GM23338 (cell line): ENCODE measurements around the gene RGL1. TPM values are rescaled to one million over a fixed set of nuclear protein-coding genes. Genes with fewer than 3 reads are reported as not detected.

Experiments
- ATAC-seq: fragments of 200-7000 bp; cut with Tn5 transposase; 3 replicates; pipeline ENCODE4 v1.9.1; 2020
- DNase-seq: peaks from one replicate; pipeline ENCODE4 v3.0.0-alpha.2; 2015; ENCODE audit warnings: low spot score
- H2AFZ ChIP-seq: fragments of 200-600 bp; sonication (generic); 2 replicates; pipeline ENCODE4 v1.8.0; 2016; ENCODE audit warnings: antibody characterized with exemption, mild to moderate bottlenecking, moderate library complexity
- H3F3A ChIP-seq: fragments of 200-600 bp; sonication (generic); replicated peaks from 2 replicates; pipeline ENCODE4 v1.8.0; 2017; ENCODE audit warnings: antibody characterized with exemption, mixed run types, low read depth
- H3K27ac ChIP-seq: fragments of 200-600 bp; sonication (generic); 2 replicates; pipeline ENCODE4 v1.6.1; 2016; ENCODE audit warnings: low read depth
- H3K27me3 ChIP-seq: fragments of 200-600 bp; sonication (generic); 2 replicates; pipeline ENCODE4 v1.8.0; 2016; ENCODE audit warnings: mild to moderate bottlenecking, mixed run types, moderate library complexity; ENCODE audit not compliant: insufficient read depth
- H3K36me3 ChIP-seq: fragments of 200-600 bp; sonication (generic); 2 replicates; pipeline ENCODE4 v1.8.0; 2016; ENCODE audit warnings: mild to moderate bottlenecking; ENCODE audit not compliant: insufficient read depth
- H3K4me1 ChIP-seq: fragments of 200-600 bp; sonication (generic); 2 replicates; pipeline ENCODE4 v1.8.0; 2016; ENCODE audit warnings: mild to moderate bottlenecking, moderate library complexity; ENCODE audit not compliant: insufficient read depth
- H3K4me2 ChIP-seq: fragments of 200-600 bp; sonication (generic); 2 replicates; pipeline ENCODE4 v1.7.1; 2017; ENCODE audit warnings: mixed run types
- H3K4me3 ChIP-seq: fragments of 200-600 bp; sonication (generic); 2 replicates; pipeline ENCODE4 v1.6.1; 2016; ENCODE audit warnings: mixed run types
- H3K79me2 ChIP-seq: fragments of 200-600 bp; sonication (generic); replicated peaks from 2 replicates; pipeline ENCODE4 v1.8.0; 2017; ENCODE audit warnings: mild to moderate bottlenecking; ENCODE audit not compliant: insufficient read depth
- H3K9me2 ChIP-seq: fragments of 200-600 bp; sonication (generic); 2 replicates; pipeline ENCODE4 v1.8.0; 2017; ENCODE audit not compliant: insufficient read depth
- H4K20me1 ChIP-seq: fragments of 200-600 bp; sonication (generic); replicated peaks from 2 replicates; pipeline ENCODE4 v1.8.0; 2017; ENCODE audit warnings: mild to moderate bottlenecking; ENCODE audit not compliant: insufficient read depth
- H3K27ac Mint-ChIP-seq: 2 replicates; pipeline ENCODE4 v1.8.0; 2020; ENCODE audit warnings: inconsistent platforms, mild to moderate bottlenecking, moderate library complexity, mixed read lengths
- H3K27me3 Mint-ChIP-seq: 3 replicates; pipeline ENCODE4 v1.8.0; 2022; ENCODE audit warnings: low read depth, mild to moderate bottlenecking, moderate library complexity, mixed read lengths, inconsistent platforms; ENCODE audit not compliant: insufficient read depth, poor library complexity
- H3K36me3 Mint-ChIP-seq: 3 replicates; pipeline ENCODE4 v1.8.0; 2021; ENCODE audit warnings: low read depth, mild to moderate bottlenecking, inconsistent platforms, moderate library complexity, mixed read lengths
- H3K4me1 Mint-ChIP-seq: 3 replicates; pipeline ENCODE4 v1.8.0; 2020; ENCODE audit warnings: mild to moderate bottlenecking, inconsistent platforms, mixed read lengths
- H3K4me3 Mint-ChIP-seq: 3 replicates; pipeline ENCODE4 v1.8.0; 2021; ENCODE audit warnings: moderate library complexity, mild to moderate bottlenecking, inconsistent platforms, mixed read lengths
- H3K9me3 Mint-ChIP-seq: 3 replicates; pipeline ENCODE4 v1.8.0; 2020; ENCODE audit warnings: moderate library complexity, mild to moderate bottlenecking, inconsistent platforms, mixed read lengths
- CREB1 ChIP-seq: fragments of 250-450 bp; sonication (Bioruptor Pico); IDR thresholded peaks from 2 replicates; pipeline ENCODE4 v1.5.0; 2020; ENCODE audit warnings: low read depth, mild to moderate bottlenecking, moderate library complexity
- CTCF ChIP-seq, 2 experiments: fragments of 200-600 bp in 1 of 2; sonication (generic) in 1 of 2; conservative IDR thresholded peaks; 2 replicates each; pipeline versions ENCODE4 v1.5.1 to v1.6.1; 2016 to 2017; ENCODE audit warnings: antibody characterized with exemption in 2 of 2, low read depth in 2 of 2, mild to moderate bottlenecking in 2 of 2, moderate library complexity in 1 of 2
- ETS1 ChIP-seq: IDR thresholded peaks from 2 replicates; pipeline ENCODE4 v1.6.1; 2016; ENCODE audit warnings: antibody characterized with exemption
- EZH2 ChIP-seq: fragments of 200-600 bp; sonication (generic); IDR thresholded peaks from one replicate; pipeline ENCODE4 v1.8.0; 2017; ENCODE audit warnings: antibody characterized with exemption, mild to moderate bottlenecking, low read depth; ENCODE audit not compliant: unreplicated experiment
- EZH2phosphoT487 ChIP-seq: fragments of 200-600 bp; sonication (generic); IDR thresholded peaks from one replicate; pipeline ENCODE4 v1.8.1; 2018; ENCODE audit warnings: antibody characterized with exemption; ENCODE audit not compliant: unreplicated experiment
- JUNB ChIP-seq: IDR thresholded peaks from one replicate; pipeline ENCODE4 v1.6.1; 2016; ENCODE audit warnings: antibody characterized with exemption; ENCODE audit not compliant: unreplicated experiment
- NANOG ChIP-seq: IDR thresholded peaks from 2 replicates; pipeline ENCODE4 v1.6.1; 2016; ENCODE audit warnings: antibody characterized with exemption, borderline replicate concordance
- POLR2AphosphoS5 ChIP-seq: IDR thresholded peaks from 2 replicates; pipeline ENCODE4 v1.6.1; 2016; ENCODE audit warnings: antibody characterized with exemption, low read depth
- REST ChIP-seq: IDR thresholded peaks from one replicate; pipeline ENCODE4 v1.6.1; 2018; ENCODE audit warnings: antibody characterized with exemption; ENCODE audit not compliant: unreplicated experiment
- STAT1 ChIP-seq: IDR thresholded peaks from one replicate; pipeline ENCODE4 v1.6.1; 2016; ENCODE audit warnings: antibody characterized with exemption; ENCODE audit not compliant: unreplicated experiment
- ZNF114 ChIP-seq: fragments of 250-450 bp; sonication (Bioruptor Pico); IDR thresholded peaks from 2 replicates; pipeline ENCODE4 v1.5.0; 2020; ENCODE audit warnings: mild to moderate bottlenecking, moderate library complexity
- ZNF331 ChIP-seq: fragments of 250-450 bp; sonication (Bioruptor Pico); IDR thresholded peaks from 2 replicates; pipeline ENCODE4 v1.5.0; 2020; ENCODE audit warnings: low read depth, mild to moderate bottlenecking, moderate library complexity
- ZNF462 ChIP-seq: fragments of 250-450 bp; sonication (Bioruptor Pico); IDR thresholded peaks from 2 replicates; pipeline ENCODE4 v1.5.0; 2020; ENCODE audit warnings: mild to moderate bottlenecking, moderate library complexity
- polyA plus RNA-seq: library from polyadenylated mRNA; unstranded; fragments of >200 nt; fragmentation: Nextera tagmentation; extraction: Ambion mirVana; gene quantifications from 2 replicates; pipeline ENCODE4 v1.2.1, GENCODE V29; 2016
- total RNA-seq: library from RNA; depleted of rRNA; stranded (reverse); fragments of >200 nt; shearing (Covaris generic); gene quantifications from 2 replicates; pipeline ENCODE4 v1.2.3, GENCODE V29; 2014

The RGL1 gene
- total and polyA plus RNA-seq, 2 experiments from 2014 or later: 0.91 to 2.6 TPM

DNA sequence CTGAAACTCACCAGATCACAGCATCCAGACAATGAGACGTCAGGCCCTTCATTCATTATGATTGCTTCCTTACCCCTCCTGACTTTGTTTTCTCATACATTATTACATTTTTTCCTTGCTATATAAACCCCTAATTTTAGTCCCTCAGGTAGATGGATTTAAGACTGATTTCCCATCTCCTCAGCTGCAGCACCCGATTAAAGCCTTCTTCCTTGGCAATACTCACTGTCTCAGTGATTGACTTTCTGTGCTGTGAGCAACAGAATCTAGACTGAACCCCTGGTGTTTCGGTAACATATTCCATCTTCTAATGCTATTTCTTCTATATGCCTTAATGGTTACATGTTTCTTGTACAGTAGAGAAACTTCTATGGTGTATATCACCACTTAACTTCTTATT, 30.0 kb upstream of the RGL1 start:
- no peak for DNase-seq
- Histone ChIP-seq H3K4me2 (no peak overlapping the region), H4K20me1 (no peaks in the 10 kb centered on the region), H3K9me2 (0 out of 2 replicates have a peak, but pooled peaks cover 6% of the 10 kb centered on the region), H3K79me2 (no peaks in the 10 kb centered on the region), H3K4me1 (no peaks in the 10 kb centered on the region), H2AFZ (no peak overlapping the region), H3F3A (no peaks in the 10 kb centered on the region), H3K4me3 (no peak overlapping the region), H3K27me3 (no peaks in the 10 kb centered on the region), H3K36me3 (peaks cover 17% of the 10 kb centered on the region), H3K27ac (no peak overlapping the region)
- no peak for ATAC-seq
- Mint-ChIP-seq H3K27ac (no peak overlapping the region), H3K9me3 (peaks cover 26% of the 10 kb centered on the region), H3K27me3 (no peaks in the 10 kb centered on the region), H3K4me1 (peaks cover 3% of the 10 kb centered on the region; the same call in 1 of the 3 replicates), H3K36me3 (peaks cover 17% of the 10 kb centered on the region; the same call in 2 of the 3 replicates), H3K4me3 (no peak overlapping the region)
- TF ChIP-seq POLR2AphosphoS5 (no peak), ZNF331 (CRISPR knock-in tag) (no peak), REST (no peak), CREB1 (no peak), ETS1 (no peak), JUNB (no peak), NANOG (no peak), EZH2phosphoT487 (no peak), CTCF (conservative IDR thresholded peaks at IDR 0.05; ENCODE audit: low read depth in 2 of 2) (no peak), EZH2 (no peak), STAT1 (no peak), ZNF462 (CRISPR knock-in tag) (no peak), ZNF114 (no peak)
